Right kidney (tissue), 1 donor: ENCODE data around the gene NUDT16L1.
A peak's percentile ranks its signal among the peaks of the same experiment; 100 is the strongest.
"Not testable (repeated sequence)": the region's sequence is repeated elsewhere in the genome, so short reads cannot be mapped to it uniquely, and the experiment has no call there.

ENCODE experiments used
- DNase-seq: peaks from one replicate; pipeline ENCODE4 v3.0.0-alpha.2; 2016

Gene NUDT16L1

GRCh38 chr16:4714996-4715395 is 21.6 kb downstream of the NUDT16L1 start:
- no peak for DNase-seq

- no peak for DNase-seq
These were observed 25.1 kb downstream of the NUDT16L1 start for GRCh38 chr16:4718466-4718865.

DNA sequence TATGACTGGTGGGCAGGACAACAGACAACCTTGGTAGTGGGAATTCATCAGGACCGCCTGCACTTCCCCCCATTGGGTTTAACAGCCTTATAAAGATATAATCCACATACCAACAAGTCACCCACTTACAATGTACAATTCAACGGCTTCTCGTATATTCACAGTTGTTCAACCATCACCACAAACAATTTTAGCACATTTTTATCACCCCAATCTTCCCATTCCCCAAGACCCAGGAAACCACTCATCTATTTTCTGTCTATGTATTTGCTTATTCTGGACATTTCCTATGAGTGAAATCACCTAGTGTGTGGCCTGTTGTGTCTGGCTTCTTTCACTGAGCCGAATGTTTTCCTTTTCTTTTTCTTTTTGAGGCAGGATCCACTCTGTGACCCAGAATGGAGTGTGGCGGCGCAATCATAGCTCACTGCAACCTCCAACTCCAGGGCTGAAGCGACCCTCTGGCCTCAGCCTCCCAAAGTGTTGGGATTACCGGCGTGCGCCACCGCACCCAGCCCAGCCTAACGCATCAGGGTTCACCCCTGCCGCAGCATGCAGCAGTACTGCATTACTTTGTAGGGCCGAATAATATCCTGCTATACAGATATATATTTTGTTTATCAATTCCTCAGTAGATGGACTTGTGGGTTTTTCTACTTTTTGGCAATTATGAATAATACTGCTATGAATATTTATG is 29.9 kb downstream of the NUDT16L1 start:
- DNase-seq = no peak

DNA sequence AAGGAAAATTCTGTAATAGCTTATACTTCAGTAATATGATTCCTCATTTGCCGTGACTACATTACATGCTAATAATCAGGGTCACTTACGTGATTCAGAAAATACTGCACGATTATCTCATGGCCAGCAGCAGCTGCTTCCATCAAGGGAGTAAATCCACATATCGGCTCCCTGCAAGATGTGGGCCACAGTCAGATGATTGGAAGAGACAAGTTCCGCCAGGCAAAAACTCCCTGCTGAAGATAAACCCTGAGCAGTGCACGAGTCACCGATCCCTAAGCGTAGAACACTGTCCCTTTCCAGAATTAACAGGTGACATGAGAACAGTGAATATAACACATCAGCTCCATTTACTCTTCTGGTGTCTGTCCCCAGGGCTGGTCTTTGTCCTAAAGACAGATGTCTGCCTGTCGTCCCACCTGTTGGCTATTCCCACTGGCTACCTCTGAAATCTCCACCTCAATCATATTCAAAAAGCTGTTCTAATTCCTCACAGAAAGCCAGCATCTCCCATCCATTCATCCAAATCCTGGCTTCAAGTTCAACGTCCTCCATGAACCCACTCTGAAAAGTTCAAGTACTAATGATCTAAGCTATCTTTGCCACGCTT is 31.4 kb downstream of the NUDT16L1 start:
- no peak for DNase-seq

DNA sequence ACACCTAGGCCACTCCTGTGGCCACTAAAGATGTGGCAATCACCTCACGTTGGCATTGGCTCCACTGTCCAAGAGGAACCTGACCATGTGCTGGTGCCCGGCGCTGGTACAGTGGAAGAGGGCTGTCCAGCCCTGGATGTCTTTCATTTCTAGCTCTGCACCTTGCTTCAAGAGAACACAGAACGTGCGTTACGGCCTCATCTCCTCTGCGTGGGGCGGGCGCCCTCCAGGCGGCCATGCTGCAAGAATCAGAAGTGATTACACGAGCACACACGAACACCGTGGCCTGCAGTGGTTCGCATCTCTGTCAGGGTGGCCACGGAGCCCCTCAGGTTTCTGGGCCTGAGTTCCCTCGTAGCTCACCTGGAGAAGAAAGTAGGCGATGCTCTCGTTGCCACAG is 33.3 kb downstream of the NUDT16L1 start:
- no peak for DNase-seq

DNA sequence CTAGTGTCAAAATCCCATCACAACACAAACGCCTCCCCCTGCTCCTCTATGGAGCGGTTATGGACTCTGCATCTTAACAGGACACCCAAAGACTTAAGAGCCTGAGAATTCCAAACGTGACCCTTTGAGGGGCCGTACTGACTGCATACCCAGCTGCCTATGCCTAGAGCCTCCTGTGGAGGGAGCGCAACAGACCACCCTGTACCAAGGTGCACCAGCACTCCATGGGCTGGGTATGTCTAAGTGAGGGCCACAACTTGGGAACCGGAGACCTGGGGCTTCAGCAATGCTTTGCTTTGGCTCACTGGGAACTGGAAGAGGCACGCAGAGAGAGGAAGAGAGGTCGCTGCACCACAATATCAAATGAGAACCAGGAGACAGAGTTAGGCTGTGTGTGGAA is 35.3 kb downstream of the NUDT16L1 start:
- DNase-seq = no peak

- DNase-seq = no peak
These were observed 36.5 kb downstream of the NUDT16L1 start for GRCh38 chr16:4729876-4730275.

GRCh38 chr16:4733211-4733742 is 39.9 kb downstream of the NUDT16L1 start:
- no peak for DNase-seq

DNA sequence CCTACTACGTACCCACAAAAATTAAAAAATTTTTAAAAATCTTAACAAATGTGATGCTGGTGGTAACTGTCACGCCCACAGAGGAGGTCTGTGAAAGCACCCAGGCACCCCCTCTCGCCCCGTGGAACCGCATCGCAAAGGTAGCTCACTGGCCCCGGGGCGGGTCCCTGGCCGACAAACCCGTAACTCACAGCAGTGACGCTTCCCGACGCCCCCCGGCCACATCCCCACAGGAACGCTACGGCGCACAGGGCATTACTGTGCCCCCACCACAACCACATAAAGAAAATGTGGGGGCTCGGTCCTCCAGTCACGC is 40.3 kb downstream of the NUDT16L1 start:
- DNase-seq = no peak

DNA sequence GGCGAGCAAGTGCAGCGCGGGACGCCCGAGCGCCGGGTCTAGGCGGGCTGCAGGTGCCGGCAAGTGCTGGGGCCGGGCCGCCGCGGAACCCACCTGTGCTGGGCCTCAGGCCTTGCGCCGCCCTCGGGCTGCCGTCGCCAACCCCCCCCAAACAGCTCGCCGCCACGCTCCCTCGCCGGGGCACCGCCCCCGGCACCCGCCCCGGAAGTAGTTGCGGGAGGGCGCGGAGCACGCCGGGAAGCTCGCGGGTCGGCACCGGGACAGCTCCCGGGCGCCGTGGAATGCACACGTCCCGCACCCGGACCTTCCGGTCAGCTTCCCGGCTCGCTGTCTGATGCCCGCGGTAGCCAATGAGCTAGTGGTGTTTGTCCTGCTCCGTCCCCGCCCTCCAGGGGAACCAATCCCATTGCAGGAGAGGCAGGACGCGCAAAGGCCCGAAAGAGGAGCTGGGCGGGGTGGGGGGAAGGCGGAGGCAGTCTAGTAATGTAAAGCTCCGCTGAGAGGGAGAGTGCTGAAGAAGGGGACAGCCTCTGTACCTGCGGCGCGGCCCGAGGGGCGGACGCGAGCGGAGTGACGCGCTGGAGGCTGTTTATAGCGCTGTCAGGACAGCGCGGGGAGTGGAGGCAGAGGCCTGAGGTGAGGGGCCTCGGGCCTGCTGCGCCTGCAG is 40.8 kb downstream of the NUDT16L1 start, which contains the start of the genes ANKS3 and DNAAF8:
Gene ANKS3 (minus strand): TSS at position 209 of the 667 bp plus-strand sequence. CDS start 4,122 bp downstream, outside the sequence.
Gene DNAAF8 (plus strand): TSS at position 475 of the 667 bp plus-strand sequence. CDS start 1,978 bp downstream, outside the sequence.
- DNase-seq = peak; percentile 93

DNA sequence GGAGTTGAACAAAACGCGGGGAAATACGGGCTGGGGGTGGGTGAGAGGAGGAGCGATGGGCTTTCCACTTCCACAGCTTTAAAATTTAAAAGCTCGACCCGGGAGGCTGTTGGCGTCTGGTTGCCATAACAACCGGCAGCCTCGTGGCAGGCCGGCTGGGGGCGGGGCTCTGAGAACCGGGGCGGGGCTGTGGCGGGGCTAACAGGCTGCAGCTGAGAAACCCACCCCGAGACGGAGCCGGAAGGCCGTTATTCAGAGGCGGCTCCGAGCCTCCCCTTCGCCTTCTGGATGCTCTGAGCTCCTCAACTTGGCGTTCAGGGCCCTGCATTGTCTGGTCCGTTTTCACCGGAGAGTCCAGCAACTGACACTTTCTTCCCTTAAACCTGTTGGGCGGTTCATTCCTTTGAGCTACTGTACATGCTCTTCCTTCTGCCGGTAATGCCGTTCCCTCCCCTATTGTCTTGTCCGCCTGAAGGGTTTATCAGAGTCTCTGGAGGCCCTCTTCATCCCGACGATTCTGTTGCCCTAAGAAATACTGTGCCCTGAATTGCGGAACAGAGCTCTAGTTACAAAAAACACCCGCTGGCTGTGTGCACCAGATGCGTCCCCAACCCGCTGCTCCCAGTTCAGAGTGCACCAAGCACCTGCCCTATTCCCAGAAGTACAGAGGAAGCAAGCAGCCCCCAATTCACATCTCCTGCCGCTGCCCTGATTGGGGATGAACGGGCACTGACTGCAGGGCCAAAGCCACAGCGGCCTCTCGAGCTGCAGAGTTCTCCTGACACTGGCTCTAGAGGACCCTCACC is 41.6 kb downstream of the NUDT16L1 start:
- DNase-seq = no peak

GRCh38 chr16:4736546-4736945 is 43.2 kb downstream of the NUDT16L1 start:
- DNase-seq = no peak

- no peak for DNase-seq
These were observed 44.2 kb downstream of the NUDT16L1 start for GRCh38 chr16:4737545-4737944.

DNA sequence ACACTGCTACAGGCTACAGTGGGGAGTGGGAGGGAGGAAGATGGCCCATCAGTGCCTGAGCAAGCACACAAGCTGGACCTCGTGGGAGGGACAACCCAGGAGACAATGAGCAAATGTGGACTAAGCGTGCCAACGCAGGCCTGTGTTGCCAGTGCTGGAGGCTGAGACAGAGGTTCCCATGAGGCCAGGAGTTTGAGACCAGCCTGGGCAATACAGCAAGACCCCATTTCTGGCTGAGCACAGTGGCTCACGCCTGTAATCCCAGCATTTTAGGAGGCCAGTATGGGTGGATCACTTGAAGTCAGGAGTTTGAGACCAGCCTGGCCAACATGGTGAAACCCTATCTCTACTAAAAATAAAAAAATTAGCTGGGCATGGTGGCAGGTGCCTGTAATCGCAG is 45.0 kb downstream of the NUDT16L1 start:
- DNase-seq = not testable (repeated sequence)

- DNase-seq = no peak
These were observed 50.0 kb downstream of the NUDT16L1 start for GRCh38 chr16:4743226-4743878.

DNA sequence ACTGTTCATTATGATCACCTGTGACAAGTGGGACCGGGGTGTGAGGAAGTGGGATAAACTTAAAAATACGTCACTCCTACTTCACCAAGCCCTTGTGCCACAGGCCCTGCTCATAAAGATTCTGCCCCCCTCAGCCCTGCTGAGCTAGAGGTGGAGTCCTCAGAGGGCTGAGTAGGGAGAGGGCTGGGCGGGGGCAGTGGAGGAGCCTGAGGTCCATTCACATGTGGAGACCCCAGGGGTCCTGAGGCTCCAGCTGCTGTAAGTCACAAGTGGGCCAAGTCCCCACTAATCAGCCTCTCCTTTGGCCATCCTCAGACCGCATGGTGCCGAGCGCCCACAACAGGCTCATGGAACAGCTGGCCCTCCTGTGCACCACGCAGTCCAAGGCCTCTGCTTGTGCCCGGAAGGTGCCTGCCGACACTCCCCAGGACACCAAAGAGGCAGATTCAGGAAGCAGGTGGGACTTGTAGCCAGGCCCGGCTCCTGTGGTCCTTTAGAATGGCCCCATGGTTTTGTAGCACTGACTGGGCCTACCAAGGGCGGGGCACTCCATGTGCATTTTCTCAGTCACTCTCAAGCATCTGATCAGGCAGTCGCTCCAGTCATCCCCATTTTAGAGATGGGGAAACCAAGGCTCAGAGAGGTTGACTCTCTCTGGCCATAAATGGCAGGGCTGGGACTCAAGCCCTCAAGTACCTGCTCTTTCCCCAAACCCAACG is 51.4 kb downstream of the NUDT16L1 start:
- DNase-seq = no peak

DNA sequence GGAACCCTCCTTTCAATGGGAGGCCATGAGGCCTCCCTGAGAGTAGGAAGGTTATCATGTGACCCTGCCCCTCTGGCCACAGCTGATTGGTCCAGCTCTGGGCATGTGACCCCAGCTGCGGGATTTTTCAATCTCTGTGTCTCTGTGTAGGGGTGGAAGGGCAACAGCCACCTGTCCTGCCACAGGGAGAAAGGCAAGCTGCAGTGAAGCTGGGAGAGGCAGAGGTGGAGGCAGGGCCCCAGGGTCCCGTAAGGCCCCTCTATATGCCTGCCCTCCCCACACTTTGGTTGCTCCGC is 51.9 kb downstream of the NUDT16L1 start:
- DNase-seq = no peak
